Esophagus muscularis mucosa (tissue), 4 donors: ENCODE measurements around the gene KRTAP10-7. TPM values are rescaled to one million over a fixed set of nuclear protein-coding genes. Genes with fewer than 3 reads are reported as not detected.
"Not testable (repeated sequence)": the region's sequence is repeated elsewhere in the genome, so short reads cannot be mapped to it uniquely, and the experiment has no call there.

ENCODE experiments used
- DNase-seq: peaks from one replicate; pipeline ENCODE4 v3.0.0-alpha.2; 2017; ENCODE audit errors: extremely low spot score
- H3K27ac ChIP-seq, 4 donors: fragments of 200-600 bp; sonication (generic); replicated peaks in 1 of 4; 1 replicate in 3 of 4; 2 replicates in 1 of 4; pipeline ENCODE4 v1.5.1; 2016 to 2019; ENCODE audit warnings: mild to moderate bottlenecking in 1 of 4
- H3K27me3 ChIP-seq, 4 donors: fragments of 200-600 bp; sonication (generic); one replicate each; pipeline versions ENCODE4 v1.5.1 to v1.6.0; 2016 to 2019
- H3K36me3 ChIP-seq, 4 donors: fragments of 200-600 bp; sonication (generic); one replicate each; pipeline ENCODE4 v1.5.1; 2016 to 2019
- H3K4me1 ChIP-seq, 4 donors: fragments of 200-600 bp; sonication (generic); one replicate each; pipeline ENCODE4 v1.5.1; 2016 to 2019
- H3K4me3 ChIP-seq, 4 donors: fragments of 200-600 bp; sonication (generic); 1 replicate in 2 of 4; 2 replicates in 2 of 4; pipeline ENCODE4 v1.5.1; 2016 to 2019; ENCODE audit warnings: mild to moderate bottlenecking in 4 of 4, moderate library complexity in 1 of 4
- H3K9me3 ChIP-seq, 4 donors: fragments of 200-600 bp; sonication (generic); 1 replicate in 3 of 4; 2 replicates in 1 of 4; pipeline ENCODE4 v1.5.1; 2016 to 2019
- CTCF ChIP-seq, 3 experiments: fragments of 200-600 bp in 2 of 3; fragments of 450-650 bp in 1 of 3; sonication (generic) in 2 of 3; IDR thresholded peaks; one replicate each; pipeline ENCODE4 v1.5.1; 2017 to 2019; ENCODE audit warnings: antibody characterized with exemption in 3 of 3, mild to moderate bottlenecking in 2 of 3, moderate library complexity in 1 of 3
- EP300 ChIP-seq: sonication (generic); formaldehyde crosslinking; IDR thresholded peaks from one replicate; pipeline ENCODE4 v1.6.1; 2017; ENCODE audit warnings: antibody characterized with exemption
- POLR2A ChIP-seq: fragments of 450-650 bp; IDR thresholded peaks from one replicate; pipeline ENCODE4 v1.6.1; 2017; ENCODE audit warnings: antibody characterized with exemption, moderate library complexity, mild to moderate bottlenecking, low read depth
- POLR2AphosphoS5 ChIP-seq, 2 donors: sonication (generic); formaldehyde crosslinking; IDR thresholded peaks; one replicate each; pipeline ENCODE4 v1.6.1; 2017; ENCODE audit warnings: antibody characterized with exemption in 2 of 2
- WGBS: methylation state at CpG from one replicate; pipeline ENCODE4 v1.1.5; 2018; 5-methylcytosine and 5-hydroxymethylcytosine counted together
- intact Hi-C: fragments of 100-400 bp; cut with DNase I; formaldehyde crosslinking; loops from one replicate; pipeline ENCODE4 v1.15.1; 2023
- total RNA-seq, 4 donors: library from RNA; depleted of rRNA; stranded (reverse); fragments of >200 nt; gene quantifications; one replicate each; pipeline versions ENCODE4 v1.1.0 to v1.2.1, GENCODE V29; 2016

The KRTAP10-7 gene
- total RNA-seq, 4 donors from 2014 or later: not detected

GRCh38 chr21:44589586-44590305 lies 10.7 kb upstream of the KRTAP10-7 start:
- H3K27ac ChIP-seq: no peak overlapping the region
- H3K4me3 ChIP-seq: no peak overlapping the region
- intact Hi-C loops: no loop called here
- H3K27me3 ChIP-seq: peaks cover 0 to 64% (median 0%) of the 10 kb centered on the region in 4 donors
- H3K4me1 ChIP-seq: no peaks in the 10 kb centered on the region
- no peaks in the 10 kb centered on the region for H3K36me3 ChIP-seq
- DNase-seq: peak; percentile 57
- H3K9me3 ChIP-seq: no peaks in the 10 kb centered on the region
- TF ChIP-seq CTCF (IDR thresholded peaks at IDR 0.05): no peak
- TF ChIP-seq EP300: no peak
- TF ChIP-seq POLR2A: no peak
- no peak for TF ChIP-seq POLR2AphosphoS5 (IDR thresholded peaks at IDR 0.05)
- WGBS: 86% methylated on average over 6 of the region's 24 CpGs

- no CpG with 5 or more reads among the region's 10 CpGs for WGBS
- Histone ChIP-seq H3K27me3 (peaks cover 0 to 64% (median 0%) of the 10 kb centered on the region in 4 donors), H3K27ac (no peak overlapping the region), H3K9me3 (no peaks in the 10 kb centered on the region), H3K4me1 (no peaks in the 10 kb centered on the region), H3K36me3 (no peaks in the 10 kb centered on the region), H3K4me3 (no peak overlapping the region)
- DNase-seq: peak; percentile 42
- no peak for TF ChIP-seq CTCF (IDR thresholded peaks at IDR 0.05)
- no peak for TF ChIP-seq POLR2A
- no peak for TF ChIP-seq EP300
- TF ChIP-seq POLR2AphosphoS5 (IDR thresholded peaks at IDR 0.05): no peak
- intact Hi-C loops: no loop called here
These were observed 10.1 kb upstream of the KRTAP10-7 start for GRCh38 chr21:44590311-44590721.

GRCh38 chr21:44590897-44591800 lies 9.2 kb upstream of the KRTAP10-7 start:
- H3K9me3 ChIP-seq, intact Hi-C loops, H3K4me3 ChIP-seq, H3K27ac ChIP-seq, H3K36me3 ChIP-seq, H3K4me1 ChIP-seq: not testable (repeated sequence)
- peaks cover 0 to 56% (median 0%) of the 10 kb centered on the region in 4 donors for H3K27me3 ChIP-seq
- DNase-seq: peak; percentile 39
- 60% methylated on average over 2 of the region's 19 CpGs for WGBS

- intact Hi-C loops, H3K36me3 ChIP-seq, H3K4me1 ChIP-seq, H3K9me3 ChIP-seq, H3K27ac ChIP-seq, DNase-seq, H3K4me3 ChIP-seq: not testable (repeated sequence)
- H3K27me3 ChIP-seq: peaks cover 0 to 52% (median 0%) of the 10 kb centered on the region in 4 donors
- WGBS: no CpG with 5 or more reads among the region's 4 CpGs
These were observed 8.6 kb upstream of the KRTAP10-7 start for GRCh38 chr21:44591801-44592130.

- Histone ChIP-seq H3K27me3 (peaks cover 0 to 46% (median 0%) of the 10 kb centered on the region in 4 donors), H3K4me3 (no peak within 1 kb of the TSS), H3K4me1 (no peaks in the 10 kb centered on the region), H3K9me3 (no peaks in the 10 kb centered on the region), H3K36me3 (no peaks in the 10 kb centered on the region), H3K27ac (no peak within 1 kb of the TSS)
- WGBS: 69% methylated on average over 24 of the region's 33 CpGs
- peak; percentile 86 for DNase-seq
- intact Hi-C loops: no loop called here
- TF ChIP-seq POLR2AphosphoS5 (IDR thresholded peaks at IDR 0.05) (no peak), CTCF (IDR thresholded peaks at IDR 0.05) (no peak), POLR2A (no peak), EP300 (no peak)
These were observed 7.7 kb upstream of the KRTAP10-7 start, which contains the start of gene KRTAP10-6 for GRCh38 chr21:44592446-44593311. Gene KRTAP10-6, minus strand, starts transcription at chr21:44592505. Its CDS starts 21 bp downstream, at chr21:44592484.
